Breast epithelium (tissue), 3 donors: ENCODE measurements around the gene ATP1B1.

ENCODE experiments used
- POLR2AphosphoS5 ChIP-seq, 3 donors: sonication (generic); formaldehyde crosslinking; IDR thresholded peaks; one replicate each; pipeline ENCODE4 v1.6.1; 2017; ENCODE audit warnings: antibody characterized with exemption in 3 of 3
- TF ChIP-seq, protein P1 (sequence below), 3 donors: fragments of 450-650 bp; IDR thresholded peaks; one replicate each; pipeline ENCODE4 v1.5.1; 2016 to 2017; ENCODE audit warnings: antibody characterized with exemption in 3 of 3, mild to moderate bottlenecking in 3 of 3, moderate library complexity in 3 of 3

DNA sequence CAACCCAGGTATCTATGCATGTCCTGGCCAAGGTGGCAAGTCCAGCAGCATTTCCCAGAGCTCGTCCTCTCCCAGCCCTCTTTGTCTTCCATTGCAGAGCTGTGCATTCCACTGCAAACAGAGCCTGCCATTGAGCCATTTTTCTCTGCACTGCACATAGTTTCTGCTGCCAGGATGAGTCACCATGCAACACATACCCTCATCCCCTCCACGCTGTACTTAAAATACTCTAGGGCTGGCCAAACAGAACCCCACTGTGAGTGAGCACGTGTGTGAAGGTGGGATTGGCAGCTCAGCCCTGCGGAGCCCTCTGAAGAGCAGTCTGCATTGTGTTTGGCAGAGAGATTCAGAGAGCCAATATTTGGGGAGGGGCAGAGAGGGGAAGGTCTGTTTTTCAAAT lies 3.9 kb upstream of the ATP1B1 start:
- no peak for TF ChIP-seq POLR2AphosphoS5 (IDR thresholded peaks at IDR 0.05)
- TF ChIP-seq, protein P1, sequence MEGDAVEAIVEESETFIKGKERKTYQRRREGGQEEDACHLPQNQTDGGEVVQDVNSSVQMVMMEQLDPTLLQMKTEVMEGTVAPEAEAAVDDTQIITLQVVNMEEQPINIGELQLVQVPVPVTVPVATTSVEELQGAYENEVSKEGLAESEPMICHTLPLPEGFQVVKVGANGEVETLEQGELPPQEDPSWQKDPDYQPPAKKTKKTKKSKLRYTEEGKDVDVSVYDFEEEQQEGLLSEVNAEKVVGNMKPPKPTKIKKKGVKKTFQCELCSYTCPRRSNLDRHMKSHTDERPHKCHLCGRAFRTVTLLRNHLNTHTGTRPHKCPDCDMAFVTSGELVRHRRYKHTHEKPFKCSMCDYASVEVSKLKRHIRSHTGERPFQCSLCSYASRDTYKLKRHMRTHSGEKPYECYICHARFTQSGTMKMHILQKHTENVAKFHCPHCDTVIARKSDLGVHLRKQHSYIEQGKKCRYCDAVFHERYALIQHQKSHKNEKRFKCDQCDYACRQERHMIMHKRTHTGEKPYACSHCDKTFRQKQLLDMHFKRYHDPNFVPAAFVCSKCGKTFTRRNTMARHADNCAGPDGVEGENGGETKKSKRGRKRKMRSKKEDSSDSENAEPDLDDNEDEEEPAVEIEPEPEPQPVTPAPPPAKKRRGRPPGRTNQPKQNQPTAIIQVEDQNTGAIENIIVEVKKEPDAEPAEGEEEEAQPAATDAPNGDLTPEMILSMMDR (IDR thresholded peaks at IDR 0.05), result no peak
